Activated T-cell treated with anti-CD3 and anti-CD28 coated beads for 24 hours (primary cell): Measurements from ENCODE around the gene NUP37.

Experiments used
- DNase-seq: peaks from one replicate; pipeline ENCODE4 v3.0.0-alpha.2; 2020; ENCODE audit warnings: low read depth

Gene NUP37

GRCh38 chr12:102026728-102027127 lies 93.2 kb downstream of the NUP37 start:
- DNase-seq, result no peak

GRCh38 chr12:102024765-102025164 lies 95.1 kb downstream of the NUP37 start:
- no peak for DNase-seq

GRCh38 chr12:102023343-102023930 lies 96.5 kb downstream of the NUP37 start:
- no peak for DNase-seq
